RPMI8226 (cell line): Measurements from ENCODE around the gene TTF2.
"Not testable (repeated sequence)": the region's sequence is repeated elsewhere in the genome, so short reads cannot be mapped to it uniquely, and the experiment has no call there.

Experiments
- DNase-seq: peaks from one replicate; pipeline ENCODE4 v3.0.0-alpha.2; 2015

Gene TTF2

DNA sequence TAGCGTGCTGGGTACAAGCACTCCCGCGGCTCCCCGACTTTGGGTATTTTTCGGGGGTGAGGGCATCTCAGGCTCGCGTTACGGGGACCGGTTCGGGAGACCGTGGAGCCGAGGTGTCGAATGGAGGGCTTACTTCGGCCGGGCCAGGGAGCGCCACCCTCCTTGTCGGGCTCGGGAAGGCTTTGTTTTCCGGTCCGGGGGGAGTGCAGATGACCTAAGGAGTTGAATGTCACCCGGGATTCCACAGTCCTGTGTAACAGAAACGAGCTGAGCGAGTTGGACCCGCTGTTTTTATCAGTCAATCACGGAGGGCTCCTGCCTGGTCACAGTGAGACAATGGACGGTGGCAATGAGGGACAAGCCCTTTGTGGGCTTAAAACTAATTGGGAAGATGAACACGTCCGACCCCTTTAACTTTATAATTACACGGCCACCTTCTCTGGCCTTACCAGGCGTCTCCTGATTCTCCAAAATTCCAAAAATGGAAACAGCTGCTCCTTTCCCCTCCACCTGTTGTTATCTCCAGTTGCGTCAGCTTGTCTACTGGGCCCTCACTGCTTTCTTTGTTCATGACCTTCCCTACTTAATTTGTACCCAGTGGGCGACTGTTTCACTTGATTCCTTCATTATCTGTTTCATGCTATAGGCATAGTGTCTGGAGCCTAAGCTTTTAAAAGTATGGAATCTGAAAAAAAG, 62.4 kb downstream of the TTF2 start:
- no peak for DNase-seq

DNA sequence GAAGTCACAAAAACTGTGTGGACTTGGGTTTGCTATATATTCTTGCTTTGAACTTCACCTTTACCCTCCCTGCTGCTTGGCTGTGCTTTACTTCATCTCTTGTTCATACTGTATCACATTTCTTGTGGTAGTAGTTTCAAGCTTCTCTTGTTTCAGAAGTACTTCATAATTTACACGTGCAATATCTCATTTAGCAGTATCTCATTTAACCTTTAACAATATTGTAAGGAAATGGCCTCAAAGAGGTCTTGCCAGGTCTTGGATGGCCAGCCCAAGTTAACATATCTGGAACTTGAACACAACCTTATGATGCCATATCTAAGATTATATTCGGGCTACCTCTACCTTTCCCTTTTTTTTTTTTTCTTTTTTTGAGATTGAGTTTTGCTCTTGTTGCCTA, 63.1 kb downstream of the TTF2 start:
- DNase-seq = no peak

DNA sequence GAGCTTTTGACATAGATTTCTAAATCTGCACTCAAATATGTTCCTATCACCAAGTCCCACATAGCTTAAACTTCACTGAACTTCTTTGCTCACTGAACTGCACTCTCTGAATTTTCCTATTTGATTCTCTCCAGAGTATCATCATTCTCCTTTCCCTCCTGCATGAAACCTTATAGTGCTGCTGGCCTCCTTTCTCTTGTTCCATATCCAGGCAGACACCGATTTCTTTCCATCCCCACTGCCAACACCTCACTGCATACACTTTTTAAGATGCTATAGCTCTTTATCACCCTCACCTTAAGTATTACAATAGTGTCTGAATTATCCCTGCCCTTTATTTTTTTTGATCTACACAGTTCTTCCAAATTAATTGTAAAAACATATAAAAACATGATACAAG, 64.5 kb downstream of the TTF2 start:
- no peak for DNase-seq

GRCh38 chr1:117127795-117128194, 67.7 kb downstream of the TTF2 start:
- no peak for DNase-seq

DNA sequence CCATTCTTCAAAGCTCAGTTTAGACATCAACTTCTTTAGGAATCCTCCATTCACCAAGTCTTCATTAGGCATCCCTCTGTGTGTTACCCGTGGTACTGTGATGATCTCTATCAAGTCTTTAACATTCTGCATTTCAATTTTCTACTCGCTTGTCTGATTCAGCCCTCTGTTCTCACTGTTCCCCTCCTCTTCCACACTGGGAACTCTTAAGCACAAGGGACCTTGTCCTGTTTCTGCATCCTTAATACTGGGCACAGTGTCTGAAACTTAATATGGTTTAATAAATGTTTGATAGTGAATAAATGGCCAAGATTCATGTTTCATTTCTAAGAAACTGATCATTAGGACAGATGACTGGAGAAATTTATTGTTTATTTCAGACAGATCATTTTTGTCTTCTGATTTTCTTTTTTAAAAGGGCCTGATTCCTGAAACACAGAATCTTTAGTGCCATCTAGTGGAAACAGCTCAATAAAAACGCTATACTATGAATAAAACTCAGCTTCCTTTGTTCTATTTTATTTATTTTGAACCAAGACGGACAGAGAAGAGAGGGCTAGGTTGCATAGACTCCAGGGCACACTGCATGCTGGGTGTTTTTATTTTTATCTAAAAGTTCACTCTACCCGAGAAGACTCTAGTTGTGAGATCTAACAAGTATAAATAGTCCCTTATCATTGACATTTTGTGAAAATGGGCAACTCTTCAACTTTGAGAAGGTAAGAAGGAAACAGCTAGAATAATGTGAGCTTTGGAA, 68.4 kb downstream of the TTF2 start:
- peak; percentile 4 for DNase-seq

DNA sequence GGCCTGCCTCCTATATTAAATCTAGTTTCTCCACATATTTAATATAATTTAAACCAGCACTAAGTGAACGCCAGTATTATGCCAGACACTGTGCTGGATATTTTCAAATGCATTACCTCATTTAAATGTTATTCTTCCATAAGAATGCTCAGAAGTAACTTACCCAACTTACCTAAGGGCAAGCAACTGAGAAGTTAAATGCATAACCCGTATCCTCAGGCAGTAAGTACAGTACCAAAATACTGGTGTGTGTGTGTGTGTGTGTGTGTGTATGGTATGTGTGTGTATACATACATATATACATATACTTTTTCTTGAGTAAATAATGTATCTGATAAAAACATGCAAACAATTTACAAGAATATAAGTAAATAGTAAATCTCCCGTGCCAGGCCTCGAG, 70.4 kb downstream of the TTF2 start:
- DNase-seq = no peak

DNA sequence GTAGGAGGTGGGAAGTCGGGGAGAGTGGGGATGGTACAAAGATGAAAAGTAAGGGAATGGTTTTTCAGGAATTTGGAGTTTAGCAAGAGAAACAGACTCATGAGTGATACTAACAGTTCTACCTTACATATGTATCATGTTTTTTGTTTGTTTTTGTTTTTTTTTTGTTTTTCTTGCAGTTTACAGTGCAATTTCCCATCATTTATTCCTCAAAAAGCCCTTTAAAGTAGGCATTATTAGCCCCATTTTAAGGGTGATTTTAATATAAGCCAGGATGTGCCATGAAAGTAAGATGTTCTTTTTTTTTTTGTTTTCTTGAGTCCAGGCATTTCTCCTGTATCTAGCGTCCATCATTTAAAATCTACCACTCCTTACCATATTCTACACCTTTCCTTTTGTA, 75.2 kb downstream of the TTF2 start:
- no peak for DNase-seq

- no peak for DNase-seq
Measured at GRCh38 chr1:117136749-117137148, 76.6 kb downstream of the TTF2 start.

- no peak for DNase-seq
Measured at GRCh38 chr1:117137281-117137855, 77.2 kb downstream of the TTF2 start.

GRCh38 chr1:117138106-117138505, 78.0 kb downstream of the TTF2 start:
- DNase-seq = no peak

DNA sequence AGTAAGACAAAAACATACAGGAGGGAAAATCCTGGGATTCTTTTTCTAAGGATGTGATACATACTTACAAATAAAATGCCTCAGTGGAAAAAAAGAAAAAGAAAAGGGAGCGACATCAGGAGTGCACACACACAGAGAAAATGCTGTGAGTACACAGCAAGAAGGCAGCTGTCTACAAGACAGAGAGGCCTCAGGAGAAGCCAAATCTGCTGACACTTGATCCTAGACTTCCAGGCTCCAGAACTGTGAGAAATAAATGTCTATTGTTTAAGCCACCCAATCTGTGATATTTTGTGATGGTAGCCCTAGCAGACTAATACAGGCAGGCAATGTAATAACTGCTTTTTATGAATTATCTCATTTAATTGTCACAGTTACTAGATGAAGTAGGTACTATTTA, 78.4 kb downstream of the TTF2 start:
- no peak for DNase-seq

GRCh38 chr1:117142200-117142599, 82.1 kb downstream of the TTF2 start:
- DNase-seq = no peak

- no peak for DNase-seq
Measured at GRCh38 chr1:117143172-117143571, 83.0 kb downstream of the TTF2 start.

- no peak for DNase-seq
Measured at GRCh38 chr1:117143871-117144270, 83.7 kb downstream of the TTF2 start.

- DNase-seq = no peak
Measured at GRCh38 chr1:117146072-117146471, 85.9 kb downstream of the TTF2 start.

- DNase-seq = no peak
Measured at GRCh38 chr1:117146575-117147340, 86.6 kb downstream of the TTF2 start.

- no peak for DNase-seq
Measured at GRCh38 chr1:117147341-117147831, 87.3 kb downstream of the TTF2 start.

DNA sequence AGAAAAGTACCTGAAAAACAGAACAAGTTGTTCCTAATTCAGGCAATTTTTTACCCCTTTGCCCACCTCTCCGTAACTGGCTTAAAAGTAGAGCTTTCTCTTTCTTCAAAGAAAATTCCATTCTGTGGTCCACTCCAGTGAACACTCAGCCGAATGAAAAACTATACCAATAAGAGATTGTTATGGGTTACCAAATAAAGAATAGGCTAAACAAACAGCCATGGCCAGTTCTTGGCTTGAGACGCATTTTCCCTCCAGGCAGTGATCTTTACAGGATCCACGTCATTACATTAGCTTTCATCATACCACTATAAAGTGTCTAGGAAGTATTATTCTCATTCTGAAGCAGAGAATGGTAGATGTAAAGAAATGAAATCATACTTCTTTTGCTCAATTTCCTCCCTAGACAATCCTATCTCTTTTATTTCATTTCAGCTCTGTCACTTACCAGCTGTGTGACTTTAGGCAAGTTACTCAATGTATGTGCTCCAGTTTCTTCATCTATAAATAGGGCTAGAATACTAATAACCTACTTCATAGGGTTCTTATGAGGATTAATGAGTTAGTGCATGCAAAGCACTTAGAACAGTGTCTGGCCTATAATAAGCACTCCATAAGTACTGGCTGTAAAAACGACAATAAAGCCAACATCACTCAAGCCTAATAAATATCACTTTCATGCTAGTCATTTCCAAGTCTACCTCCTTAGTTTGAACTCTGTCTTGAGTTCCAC, 87.9 kb downstream of the TTF2 start:
- no peak for DNase-seq

GRCh38 chr1:117150316-117150715, 90.2 kb downstream of the TTF2 start:
- no peak for DNase-seq

DNA sequence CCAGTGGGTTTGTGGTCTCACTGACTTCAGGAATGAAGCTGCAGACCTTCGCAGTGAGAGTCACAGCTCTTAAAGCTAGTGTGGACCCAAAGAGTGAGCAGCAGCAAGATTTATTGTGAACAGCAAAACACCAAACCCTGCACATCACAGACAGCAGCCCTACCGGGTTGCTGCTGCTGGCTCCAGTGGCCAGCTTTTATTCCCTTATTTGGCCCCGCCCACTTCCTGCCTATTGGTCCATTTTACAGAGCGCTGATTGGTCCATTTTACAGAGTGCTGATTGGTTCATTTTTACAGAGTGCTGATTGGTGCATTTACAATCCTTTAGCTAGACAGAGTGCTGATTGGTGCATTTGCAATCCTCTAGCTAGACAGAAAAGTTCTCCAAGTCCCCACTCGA, 91.2 kb downstream of the TTF2 start:
- not testable (repeated sequence) for DNase-seq
